Stomach (tissue), 4 donors: ENCODE measurements around the gene ANAPC4.

ENCODE experiments used
- CTCF ChIP-seq, 7 experiments: fragments of 450-650 bp in 4 of 7; fragments of 200-600 bp in 3 of 7; sonication (generic) in 3 of 7; IDR thresholded peaks; one replicate each; pipeline ENCODE4 v1.5.1; 2016 to 2019; ENCODE audit warnings: antibody characterized with exemption in 7 of 7, control low read depth in 2 of 7, mild to moderate bottlenecking in 1 of 7
- EP300 ChIP-seq: sonication (generic); formaldehyde crosslinking; IDR thresholded peaks from one replicate; pipeline ENCODE4 v1.6.1; 2017; ENCODE audit warnings: antibody characterized with exemption
- POLR2A ChIP-seq, 4 donors: fragments of 450-650 bp; IDR thresholded peaks; one replicate each; pipeline ENCODE4 v1.6.1; 2016; ENCODE audit warnings: antibody characterized with exemption in 4 of 4, control low read depth in 2 of 4, mild to moderate bottlenecking in 1 of 4, moderate library complexity in 1 of 4
- POLR2AphosphoS5 ChIP-seq, 3 donors: sonication (generic); formaldehyde crosslinking; IDR thresholded peaks; one replicate each; pipeline ENCODE4 v1.6.1; 2016; ENCODE audit warnings: antibody characterized with exemption in 3 of 3

GRCh38 chr4:25433966-25434827 lies 57.1 kb downstream of the ANAPC4 start:
- TF ChIP-seq CTCF (IDR thresholded peaks at IDR 0.05) (no peak), POLR2A (IDR thresholded peaks at IDR 0.05) (no peak), POLR2AphosphoS5 (IDR thresholded peaks at IDR 0.05) (no peak), EP300 (no peak)
